Renal cortex interstitium (tissue), 11 donors: ENCODE data around the gene AANAT. TPM values are rescaled to one million over a fixed set of nuclear protein-coding genes. Genes with fewer than 3 reads are reported as not detected.
"Not testable (repeated sequence)": the region's sequence is repeated elsewhere in the genome, so short reads cannot be mapped to it uniquely, and the experiment has no call there.

ENCODE experiments used
- DNase-seq, 11 donors: peaks; one replicate each; pipeline ENCODE4 v3.0.0-alpha.2; 2013; ENCODE audit warnings: low read depth in 9 of 11, low spot score in 4 of 11; ENCODE audit errors: extremely low read depth in 1 of 11
- polyA plus RNA-seq, 3 donors: library from polyadenylated mRNA; unstranded; fragments of 120-200 nt; gene quantifications; one replicate each; pipeline ENCODE4 v1.2.1, GENCODE V29; 2013; ENCODE audit not compliant: insufficient read length in 3 of 3

AANAT gene
- polyA plus RNA-seq, 3 donors: 0.12 to 0.37 (median 0.29) TPM

DNA sequence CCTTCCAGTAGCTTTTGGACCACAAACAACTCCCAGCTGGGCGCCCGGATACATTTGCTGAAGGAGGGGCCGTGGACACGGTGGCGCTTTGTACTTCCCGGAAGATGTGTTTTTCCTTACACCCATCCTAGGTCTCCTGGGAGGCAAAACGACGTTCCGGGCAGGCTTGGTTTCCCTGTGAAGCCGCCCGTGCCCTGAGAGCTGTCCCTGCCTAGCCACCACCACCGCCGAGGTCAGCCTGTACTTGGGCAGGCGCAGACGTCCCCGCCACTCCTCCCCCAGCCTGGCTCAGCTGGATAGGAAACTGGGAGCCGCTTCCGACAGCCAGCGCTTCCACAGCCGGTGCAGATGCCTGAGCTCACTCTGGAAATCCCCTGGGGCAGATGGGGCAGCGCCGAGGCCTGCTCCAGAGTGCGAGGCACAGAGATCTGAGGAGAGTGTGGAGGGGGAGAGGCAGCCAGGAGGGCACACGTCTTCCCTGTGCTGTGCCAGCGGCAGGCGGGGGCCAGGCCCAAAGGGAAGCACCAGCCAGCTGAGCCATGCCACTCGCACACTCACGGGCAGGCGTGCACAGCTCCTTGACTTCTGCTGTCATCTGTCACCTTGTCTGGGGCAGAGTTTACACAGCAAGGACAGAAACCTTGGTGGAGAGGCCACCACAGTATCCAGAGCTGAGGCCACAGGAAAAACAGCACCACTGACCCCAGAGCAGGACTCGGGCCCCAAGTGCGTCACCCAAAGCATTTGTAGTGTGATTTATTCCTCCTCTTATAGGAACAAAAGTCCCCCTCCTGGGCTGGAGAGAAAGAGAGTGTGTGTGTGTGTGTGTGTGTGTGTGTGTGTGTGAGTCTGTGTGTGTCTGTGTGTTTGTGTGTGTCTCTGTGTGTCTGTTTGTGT lies 30.8 kb downstream of the AANAT start:
- peak in 2 of 11 donors; percentile 59 to 61 for DNase-seq

DNA sequence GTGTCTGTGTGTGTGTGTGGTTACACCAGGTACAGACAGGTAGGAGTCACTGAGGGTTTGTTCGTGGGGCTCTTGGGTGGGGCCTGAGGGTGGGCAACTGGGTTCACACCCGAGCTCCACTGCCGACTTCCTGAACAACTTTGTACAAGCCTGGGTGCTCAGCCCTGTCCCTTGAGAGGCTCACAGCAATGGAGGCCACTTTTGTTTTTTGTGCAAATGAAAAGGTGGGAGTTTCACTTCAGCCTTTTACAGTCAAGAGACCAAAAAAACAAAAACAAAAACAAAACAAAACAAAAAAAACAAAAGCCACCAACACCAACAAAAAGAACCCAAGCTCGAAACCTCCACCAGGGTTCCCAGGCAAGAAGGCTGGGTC lies 31.5 kb downstream of the AANAT start:
- no peak for DNase-seq

GRCh38 chr17:76499267-76499667 lies 31.9 kb downstream of the AANAT start:
- DNase-seq: no peak

DNA sequence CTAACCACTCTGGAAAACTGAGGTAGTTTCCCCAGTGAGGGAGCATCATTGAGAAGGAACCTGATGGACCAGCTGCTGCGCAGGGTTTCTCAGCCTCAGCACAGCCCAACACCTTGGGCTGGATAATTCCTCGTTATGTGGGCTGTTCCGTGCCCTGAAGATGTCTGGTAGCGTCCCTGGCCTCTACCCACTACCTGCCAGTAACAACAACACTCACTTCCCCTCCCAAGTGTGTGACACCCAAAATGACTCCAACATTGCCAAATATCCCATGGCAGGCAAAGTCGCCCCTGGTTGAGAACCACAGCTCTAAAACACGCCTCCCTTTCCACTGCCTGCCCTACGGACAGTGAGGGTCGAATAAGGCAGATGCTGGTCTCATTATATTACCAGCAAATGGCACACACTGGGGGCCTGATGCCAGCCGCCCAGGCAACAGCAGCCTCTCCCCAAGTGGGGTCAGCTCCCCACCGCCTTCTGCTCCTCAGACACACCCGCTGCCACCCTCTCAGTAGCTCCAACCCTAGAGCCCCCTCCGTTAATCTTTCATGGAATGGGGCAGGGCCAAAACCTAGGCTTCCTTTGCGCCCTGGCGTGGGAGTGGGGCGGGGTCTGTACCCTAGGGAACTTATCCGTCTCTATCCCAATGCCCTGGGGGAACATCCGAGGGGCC lies 32.8 kb downstream of the AANAT start:
- DNase-seq: no peak

DNA sequence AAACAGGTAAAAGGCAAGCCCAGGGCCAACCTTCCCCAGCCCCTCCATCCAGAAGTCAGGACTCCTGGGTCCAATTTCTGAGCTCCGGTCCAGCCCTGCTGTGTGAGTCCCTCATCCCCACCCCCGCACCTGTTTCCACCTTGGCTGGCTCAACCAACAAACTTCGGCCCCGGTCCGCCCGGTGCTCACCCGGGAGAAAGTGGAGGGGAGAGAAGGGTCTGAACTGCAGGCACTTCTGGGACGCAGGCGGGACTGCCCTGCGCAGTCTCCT lies 33.3 kb downstream of the AANAT start:
- no peak for DNase-seq

DNA sequence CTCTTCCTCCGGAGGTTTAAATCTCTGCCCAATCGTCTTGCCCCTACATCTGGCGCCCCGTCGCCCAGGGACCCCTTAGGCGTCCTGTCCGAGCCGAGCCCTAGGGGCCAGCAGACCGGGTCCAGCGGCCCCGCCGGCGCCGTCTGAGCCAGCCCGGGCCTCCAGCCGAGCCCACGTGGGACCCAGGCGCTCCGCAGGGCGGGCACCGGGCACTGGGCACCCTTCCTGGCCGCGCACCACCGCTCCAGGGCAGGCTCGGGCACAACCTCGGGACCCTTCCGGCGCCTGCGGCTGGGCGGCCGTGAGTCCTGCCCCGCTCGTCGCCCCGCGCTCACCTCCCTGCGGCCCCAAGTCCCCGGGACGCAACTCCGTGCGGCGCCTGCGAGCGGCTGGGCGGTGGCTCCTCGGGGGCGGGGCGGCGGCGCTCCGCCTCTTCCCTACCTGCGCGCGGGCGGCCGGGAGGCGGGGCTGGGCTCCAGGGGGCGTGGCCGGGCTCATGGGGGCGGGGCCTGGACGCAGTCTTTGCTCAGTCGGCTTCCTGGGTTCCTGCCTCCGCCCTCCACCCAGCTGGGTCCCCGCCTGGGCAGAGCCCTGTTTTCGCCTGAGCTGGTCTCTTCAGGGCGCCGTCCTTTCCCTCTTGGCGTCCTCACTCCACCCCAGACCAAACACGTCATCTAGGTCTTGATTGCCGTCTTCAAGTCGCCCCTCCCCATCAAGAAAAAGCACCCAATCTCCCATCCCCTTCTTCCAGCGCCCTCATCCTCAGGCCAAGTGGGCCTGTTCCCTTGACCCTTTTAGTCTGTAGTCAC lies 33.8 kb downstream of the AANAT start, which contains the start of gene RHBDF2:
TSS of gene RHBDF2 (minus strand) at position 406 of the 809 bp plus-strand sequence. CDS start 19,899 bp downstream, outside the sequence.
- DNase-seq: peak in 3 of 11 donors; percentile 60 to 67 (median 63)

GRCh38 chr17:76501827-76502307 lies 34.5 kb downstream of the AANAT start:
- DNase-seq: no peak

DNA sequence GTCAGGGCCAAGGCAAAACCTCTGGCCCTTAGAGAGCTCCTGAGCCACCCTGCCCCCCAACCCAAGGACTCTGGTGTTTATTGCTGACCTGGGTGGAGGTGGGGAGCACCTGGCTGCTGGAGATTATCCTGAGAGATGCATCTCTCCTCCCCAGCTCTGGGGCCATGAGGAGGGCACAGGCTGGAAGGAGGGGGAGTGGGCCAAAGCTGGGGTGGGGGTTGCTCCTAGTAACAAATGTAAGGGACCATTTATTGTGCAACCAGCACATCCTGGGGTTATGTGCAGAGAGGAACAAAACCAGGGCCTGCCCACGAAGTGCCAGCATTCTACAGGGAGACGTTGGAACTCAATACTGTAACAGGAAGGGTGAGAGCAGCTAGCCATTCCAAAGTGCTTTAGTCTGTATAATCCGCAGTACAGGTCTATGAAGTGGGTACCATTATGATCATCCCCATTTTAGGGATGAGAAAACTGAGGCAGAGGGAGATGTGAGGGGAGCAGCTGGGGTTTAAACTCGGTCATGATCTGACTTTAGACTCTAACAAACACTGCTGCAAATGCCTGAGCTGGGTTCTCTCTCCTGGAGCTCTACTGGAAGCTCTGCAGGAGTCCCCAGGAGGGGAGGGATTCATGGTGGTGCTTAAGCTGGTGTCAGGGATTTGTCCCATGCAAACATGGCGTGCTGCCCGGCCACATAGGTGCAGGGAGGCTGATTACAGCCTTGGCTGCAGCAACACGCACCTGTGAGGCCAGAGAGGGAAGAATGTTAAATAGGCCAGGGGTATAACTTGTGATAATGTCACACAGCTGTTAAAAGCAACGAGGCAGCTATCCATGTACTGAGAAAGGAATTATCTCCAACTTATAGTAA lies 35.2 kb downstream of the AANAT start:
- no peak for DNase-seq

- no peak for DNase-seq
Measured at GRCh38 chr17:76504117-76504516, 36.7 kb downstream of the AANAT start.

GRCh38 chr17:76506408-76507345 lies 39.3 kb downstream of the AANAT start:
- DNase-seq: peak in 1 of 11 donors; percentile 71

GRCh38 chr17:76508472-76509063 lies 41.2 kb downstream of the AANAT start:
- DNase-seq: not testable (repeated sequence)

GRCh38 chr17:76510831-76511244 lies 43.4 kb downstream of the AANAT start:
- no peak for DNase-seq

DNA sequence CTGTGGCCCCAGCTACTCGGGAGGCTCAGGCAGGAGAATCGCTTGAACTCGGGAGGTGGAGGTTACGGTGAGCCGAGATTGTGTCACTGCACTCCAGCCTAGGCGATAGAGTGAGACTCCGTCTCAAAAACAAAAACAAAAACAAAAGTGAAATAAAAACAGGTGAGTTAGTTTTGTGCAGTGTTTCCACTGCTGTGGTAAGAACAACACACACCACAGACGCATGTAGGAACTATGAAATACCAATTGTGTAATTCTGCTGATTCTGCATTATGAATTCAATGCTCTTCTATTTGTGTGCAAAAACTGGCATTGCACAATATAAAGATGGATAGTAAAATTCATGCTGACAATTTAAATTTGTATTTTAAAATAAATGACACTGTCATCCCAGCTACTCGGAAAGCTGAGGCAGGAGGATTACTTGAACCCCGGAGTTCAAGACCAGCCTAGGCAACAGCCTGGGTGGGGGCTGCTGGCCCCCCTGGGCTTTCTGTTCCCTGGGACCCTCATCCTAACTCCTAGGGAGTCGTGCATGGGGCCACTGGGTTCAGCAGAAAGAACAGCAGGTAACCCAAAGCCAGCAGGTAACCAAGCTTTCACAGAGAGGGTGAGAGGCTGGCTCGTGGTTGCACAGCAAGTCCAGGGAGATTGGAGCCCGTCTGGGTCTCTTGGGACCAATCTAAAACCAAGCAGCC lies 44.4 kb downstream of the AANAT start:
- DNase-seq: no peak

- DNase-seq: no peak
Measured at GRCh38 chr17:76512366-76513305, 45.2 kb downstream of the AANAT start.

DNA sequence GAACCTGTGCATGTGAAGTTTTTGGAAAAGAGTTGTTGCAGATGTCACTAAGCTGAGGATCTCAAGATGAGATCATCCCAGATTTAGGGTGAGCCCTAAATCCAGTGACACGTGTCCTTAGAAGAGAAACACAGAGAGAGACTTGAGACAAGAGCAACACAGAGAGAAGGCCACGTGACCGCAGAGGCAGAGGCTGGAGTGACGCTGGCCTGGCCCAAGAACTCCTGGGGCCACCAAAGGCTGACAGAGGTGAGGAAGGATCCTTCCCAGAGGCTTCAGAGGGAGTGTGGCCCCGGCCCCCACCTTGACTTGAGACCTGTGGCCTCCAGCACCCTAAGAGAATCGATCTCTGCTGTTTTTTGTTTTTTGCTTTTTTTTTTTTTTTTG lies 45.9 kb downstream of the AANAT start:
- no peak for DNase-seq

- DNase-seq: not testable (repeated sequence)
Measured at GRCh38 chr17:76514355-76514754, 47.0 kb downstream of the AANAT start.
